HG02981 (cell line): ENCODE results near the gene CLCF1.

Source experiments
- ATAC-seq: cut with Tn5 transposase; IDR thresholded peaks from one replicate; pipeline ENCODE4 v1.9.1; 2021; ENCODE audit warnings: mild to moderate bottlenecking, moderate library complexity; ENCODE audit not compliant: unreplicated experiment

Gene CLCF1

GRCh38 chr11:67376063-67376820 is 2.8 kb upstream of the CLCF1 start:
- ATAC-seq: no peak

- no peak for ATAC-seq
These were observed 2.1 kb upstream of the CLCF1 start for GRCh38 chr11:67375320-67376055.

GRCh38 chr11:67374571-67375281 is 1.3 kb upstream of the CLCF1 start:
- ATAC-seq: no peak

- ATAC-seq: no peak
These were observed 511 bp upstream of the CLCF1 start for GRCh38 chr11:67373648-67374570.

- no peak for ATAC-seq
These were observed 941 bp downstream of the CLCF1 start for GRCh38 chr11:67372321-67372992.

- no peak for ATAC-seq
These were observed 1.5 kb downstream of the CLCF1 start for GRCh38 chr11:67371911-67372320.

- no peak for ATAC-seq
These were observed 2.0 kb downstream of the CLCF1 start for GRCh38 chr11:67371189-67371910.

- ATAC-seq: no peak
These were observed 2.9 kb downstream of the CLCF1 start for GRCh38 chr11:67370351-67371076.

- ATAC-seq: no peak
These were observed 3.6 kb downstream of the CLCF1 start for GRCh38 chr11:67369801-67370284.

- ATAC-seq: no peak
These were observed 4.1 kb downstream of the CLCF1 start for GRCh38 chr11:67369275-67369674.

GRCh38 chr11:67368621-67369020 is 4.8 kb downstream of the CLCF1 start:
- no peak for ATAC-seq

- no peak for ATAC-seq
These were observed 5.6 kb downstream of the CLCF1 start for GRCh38 chr11:67367761-67368227.

- no peak for ATAC-seq
These were observed 6.2 kb downstream of the CLCF1 start for GRCh38 chr11:67366961-67367760.

GRCh38 chr11:67366546-67366945 is 6.9 kb downstream of the CLCF1 start:
- ATAC-seq: no peak

- ATAC-seq: no peak
These were observed 7.5 kb downstream of the CLCF1 start for GRCh38 chr11:67365736-67366444.

- no peak for ATAC-seq
These were observed 8.3 kb downstream of the CLCF1 start for GRCh38 chr11:67364783-67365722.
